Astrocyte (in vitro differentiated cells and primary cell): ENCODE measurements around the gene TRIL.

Experiments
- EZH2 ChIP-seq: IDR thresholded peaks from 2 replicates; pipeline ENCODE4 v1.6.1; 2012; ENCODE audit warnings: mild to moderate bottlenecking, low read length, inconsistent platforms; ENCODE audit not compliant: insufficient read depth
- TF ChIP-seq, protein P1 (sequence below): IDR thresholded peaks from 2 replicates; pipeline ENCODE4 v1.5.1; 2011; ENCODE audit warnings: low read depth, mild to moderate bottlenecking, inconsistent platforms, low read length, moderate library complexity; ENCODE audit not compliant: insufficient read depth

DNA sequence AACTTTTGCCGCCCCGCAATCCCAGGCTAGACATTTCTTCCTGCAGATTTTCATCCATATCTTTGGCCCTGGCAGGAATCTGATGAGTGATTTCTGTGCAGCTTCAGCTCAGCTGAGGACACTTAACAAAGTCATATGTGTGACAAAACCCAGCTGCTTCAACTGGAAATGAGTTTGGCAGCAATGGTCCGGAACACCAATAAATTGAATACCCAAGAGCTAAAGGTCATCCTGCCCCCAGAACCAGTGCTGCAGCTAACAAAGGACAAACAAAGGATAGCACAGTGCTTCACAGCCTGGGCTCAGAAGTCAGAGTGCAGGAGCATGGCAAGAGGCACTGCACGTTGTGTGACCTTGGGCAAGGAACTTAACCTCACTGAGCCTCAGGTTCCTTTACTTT lies 40.0 kb upstream of the TRIL start:
- TF ChIP-seq, protein P1, sequence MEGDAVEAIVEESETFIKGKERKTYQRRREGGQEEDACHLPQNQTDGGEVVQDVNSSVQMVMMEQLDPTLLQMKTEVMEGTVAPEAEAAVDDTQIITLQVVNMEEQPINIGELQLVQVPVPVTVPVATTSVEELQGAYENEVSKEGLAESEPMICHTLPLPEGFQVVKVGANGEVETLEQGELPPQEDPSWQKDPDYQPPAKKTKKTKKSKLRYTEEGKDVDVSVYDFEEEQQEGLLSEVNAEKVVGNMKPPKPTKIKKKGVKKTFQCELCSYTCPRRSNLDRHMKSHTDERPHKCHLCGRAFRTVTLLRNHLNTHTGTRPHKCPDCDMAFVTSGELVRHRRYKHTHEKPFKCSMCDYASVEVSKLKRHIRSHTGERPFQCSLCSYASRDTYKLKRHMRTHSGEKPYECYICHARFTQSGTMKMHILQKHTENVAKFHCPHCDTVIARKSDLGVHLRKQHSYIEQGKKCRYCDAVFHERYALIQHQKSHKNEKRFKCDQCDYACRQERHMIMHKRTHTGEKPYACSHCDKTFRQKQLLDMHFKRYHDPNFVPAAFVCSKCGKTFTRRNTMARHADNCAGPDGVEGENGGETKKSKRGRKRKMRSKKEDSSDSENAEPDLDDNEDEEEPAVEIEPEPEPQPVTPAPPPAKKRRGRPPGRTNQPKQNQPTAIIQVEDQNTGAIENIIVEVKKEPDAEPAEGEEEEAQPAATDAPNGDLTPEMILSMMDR: no peak
- no peak for TF ChIP-seq EZH2
